Hepatocyte (in vitro differentiated cells): ENCODE measurements around the gene EMSY.

ENCODE experiments used
- EZH2 ChIP-seq: fragments of 200-600 bp; sonication (generic); IDR thresholded peaks from 2 replicates; pipeline ENCODE4 v1.6.1; 2016; ENCODE audit warnings: antibody characterized with exemption, mild to moderate bottlenecking, borderline replicate concordance
- EZH2phosphoT487 ChIP-seq: fragments of 200-600 bp; sonication (generic); IDR thresholded peaks from one replicate; pipeline ENCODE4 v1.6.1; 2018; ENCODE audit warnings: antibody characterized with exemption, mild to moderate bottlenecking, low read depth, moderate library complexity; ENCODE audit not compliant: unreplicated experiment, severe bottlenecking

DNA sequence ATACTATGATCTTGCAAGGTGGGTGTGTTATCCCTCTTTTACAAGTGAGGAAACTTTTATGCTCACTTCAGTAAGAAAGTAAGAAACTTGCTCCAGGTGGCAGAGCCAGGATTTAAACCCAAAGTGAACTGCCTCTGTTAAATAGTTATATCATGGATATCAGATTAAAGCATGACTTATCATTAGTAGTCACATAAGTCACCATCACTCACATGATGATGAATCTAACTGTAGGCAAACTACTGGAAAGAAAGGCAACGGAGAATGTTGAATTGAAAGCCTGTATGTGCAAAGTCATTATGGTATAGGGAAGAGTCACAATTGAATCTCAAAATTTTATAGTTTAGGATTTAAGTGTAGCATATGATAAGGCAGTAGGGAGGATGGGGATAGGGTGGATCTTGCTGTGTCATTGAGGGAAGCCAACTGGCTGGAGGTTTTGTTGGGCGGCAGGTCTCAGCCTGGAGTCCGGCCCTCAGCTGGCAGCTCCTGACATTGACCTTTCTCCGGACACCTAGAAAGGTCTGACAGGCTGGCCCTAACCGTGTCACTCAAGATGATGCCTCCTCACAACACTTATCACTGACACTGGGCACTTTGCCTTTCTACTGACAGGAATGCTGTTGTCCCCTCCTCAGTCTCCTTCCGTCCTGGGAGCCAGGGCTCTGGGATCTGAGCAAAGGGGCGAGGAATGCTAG lies 98.3 kb downstream of the EMSY start:
- no peak for TF ChIP-seq EZH2
- no peak for TF ChIP-seq EZH2phosphoT487
